H9 (cell line): ENCODE measurements around the gene ZNF416. TPM values are rescaled to one million over a fixed set of nuclear protein-coding genes. Genes with fewer than 3 reads are reported as not detected.

Experiments
- DNase-seq: peaks from one replicate; pipeline ENCODE4 v3.0.0-alpha.2; 2017
- H2AFZ ChIP-seq: one replicate; pipeline ENCODE4 v1.6.1; 2013; ENCODE audit warnings: mild to moderate bottlenecking, low read length, control low read depth, moderate library complexity
- H2AK5ac ChIP-seq: 2 replicates; pipeline ENCODE4 v1.6.1; 2013; ENCODE audit warnings: low read length, control low read depth, mixed read lengths; ENCODE audit not compliant: insufficient read length
- H2BK120ac ChIP-seq: one replicate; pipeline ENCODE4 v1.6.1; 2013; ENCODE audit warnings: low read depth, mild to moderate bottlenecking, low read length, control low read depth, inconsistent platforms; ENCODE audit not compliant: poor library complexity, severe bottlenecking
- H2BK12ac ChIP-seq: 2 replicates; pipeline ENCODE4 v1.6.1; 2013; ENCODE audit warnings: low read length, control low read depth, mixed read lengths, low read depth; ENCODE audit not compliant: insufficient read length
- H2BK15ac ChIP-seq: 2 replicates; pipeline ENCODE4 v1.6.1; 2013; ENCODE audit warnings: low read depth, low read length, control low read depth
- H2BK20ac ChIP-seq: one replicate; pipeline ENCODE4 v1.6.1; 2013; ENCODE audit warnings: low read depth, mild to moderate bottlenecking, low read length, control low read depth, inconsistent platforms; ENCODE audit not compliant: poor library complexity, severe bottlenecking
- H2BK5ac ChIP-seq: 2 replicates; pipeline ENCODE4 v1.6.1; 2013; ENCODE audit warnings: low read length, control low read depth, mixed read lengths; ENCODE audit not compliant: insufficient read length
- H3K14ac ChIP-seq: 2 replicates; pipeline ENCODE4 v1.6.1; 2013; ENCODE audit warnings: low read length, control low read depth; ENCODE audit not compliant: insufficient read depth
- H3K18ac ChIP-seq: 2 replicates; pipeline ENCODE4 v1.6.1; 2013; ENCODE audit warnings: low read depth, mild to moderate bottlenecking, mixed read lengths, low read length, control low read depth; ENCODE audit not compliant: insufficient read length
- H3K23ac ChIP-seq: 2 replicates; pipeline ENCODE4 v1.6.1; 2013; ENCODE audit warnings: low read length, control low read depth, mixed read lengths, low read depth; ENCODE audit not compliant: insufficient read length
- H3K23me2 ChIP-seq: 2 replicates; pipeline ENCODE4 v1.6.1; 2013; ENCODE audit warnings: low read depth, mild to moderate bottlenecking, mixed read lengths, low read length, control low read depth; ENCODE audit not compliant: insufficient read length, poor library complexity, severe bottlenecking
- H3K27ac ChIP-seq: 2 replicates; pipeline ENCODE4 v1.5.1; 2013; ENCODE audit warnings: low read length, control low read depth, mixed read lengths, low read depth; ENCODE audit not compliant: insufficient read length
- H3K27me3 ChIP-seq: 2 replicates; pipeline ENCODE4 v1.6.1; 2013; ENCODE audit warnings: low read length, control low read depth, inconsistent platforms; ENCODE audit not compliant: insufficient read depth
- H3K4ac ChIP-seq: 2 replicates; pipeline ENCODE4 v1.6.1; 2013; ENCODE audit warnings: low read depth, mild to moderate bottlenecking, control low read depth, inconsistent platforms, low read length, moderate library complexity
- H3K4me1 ChIP-seq: 2 replicates; pipeline ENCODE4 v1.6.1; 2013; ENCODE audit warnings: low read length, control low read depth, inconsistent platforms; ENCODE audit not compliant: insufficient read depth
- H3K4me2 ChIP-seq: 2 replicates; pipeline ENCODE4 v1.6.1; 2013; ENCODE audit warnings: low read length, control low read depth, mixed read lengths; ENCODE audit not compliant: insufficient read length, insufficient read depth
- H3K56ac ChIP-seq: 2 replicates; pipeline ENCODE4 v1.6.1; 2013; ENCODE audit warnings: low read depth, mild to moderate bottlenecking, mixed read lengths, low read length, control low read depth; ENCODE audit not compliant: insufficient read length
- H3K79me1 ChIP-seq: 2 replicates; pipeline ENCODE4 v1.6.1; 2013; ENCODE audit warnings: low read depth, mild to moderate bottlenecking, moderate library complexity, low read length, control low read depth, inconsistent platforms; ENCODE audit not compliant: insufficient read depth, poor library complexity, severe bottlenecking
- H3K79me2 ChIP-seq: 2 replicates; pipeline ENCODE4 v1.6.1; 2013; ENCODE audit warnings: low read length, control low read depth, inconsistent platforms; ENCODE audit not compliant: insufficient read depth
- H3K9ac ChIP-seq: 2 replicates; pipeline ENCODE4 v1.6.1; 2013; ENCODE audit warnings: low read length, control low read depth, mixed read lengths; ENCODE audit not compliant: insufficient read length; ENCODE audit errors: extremely low read depth
- H3K9me3 ChIP-seq: one replicate; pipeline ENCODE4 v1.6.1; 2013; ENCODE audit warnings: low read depth, low read length, inconsistent platforms; ENCODE audit not compliant: control insufficient read depth
- H3T11ph ChIP-seq: one replicate; pipeline ENCODE4 v1.6.1; 2013; ENCODE audit warnings: mild to moderate bottlenecking, low read length, control low read depth, inconsistent platforms
- H4K20me1 ChIP-seq: one replicate; pipeline ENCODE4 v1.6.1; 2013; ENCODE audit not compliant: control insufficient read depth, insufficient read length, insufficient read depth
- H4K5ac ChIP-seq: 2 replicates; pipeline ENCODE4 v1.6.1; 2013; ENCODE audit warnings: low read depth, mild to moderate bottlenecking, mixed read lengths, low read length, control low read depth; ENCODE audit not compliant: insufficient read length
- H4K8ac ChIP-seq: replicated peaks from 2 replicates; pipeline ENCODE4 v1.6.1; 2013; ENCODE audit warnings: low read length, control low read depth, mixed read lengths, low read depth; ENCODE audit not compliant: insufficient read length
- H4K91ac ChIP-seq: 2 replicates; pipeline ENCODE4 v1.6.1; 2013; ENCODE audit warnings: low read depth, mild to moderate bottlenecking, moderate library complexity, mixed read lengths, low read length, control low read depth; ENCODE audit not compliant: insufficient read length
- H3K27ac Mint-ChIP-seq, 3 experiments: 2 replicates in 2 of 3; 3 replicates in 1 of 3; pipeline ENCODE4 v1.8.0; 2020 to 2021; ENCODE audit warnings: mixed read lengths in 3 of 3, mild to moderate bottlenecking in 1 of 3, moderate library complexity in 1 of 3
- H3K27me3 Mint-ChIP-seq: 2 replicates; pipeline ENCODE4 v1.8.0; 2021; ENCODE audit warnings: low read depth, mild to moderate bottlenecking, moderate library complexity, mixed read lengths
- H3K36me3 Mint-ChIP-seq, 3 experiments: 2 replicates in 2 of 3; 3 replicates in 1 of 3; pipeline ENCODE4 v1.8.0; 2020 to 2021; ENCODE audit warnings: low read depth in 3 of 3, mixed read lengths in 3 of 3; ENCODE audit not compliant: insufficient read depth in 1 of 3
- H3K4me1 Mint-ChIP-seq, 2 experiments: 2 replicates each; pipeline ENCODE4 v1.8.0; 2020; ENCODE audit warnings: mixed read lengths in 2 of 2
- H3K4me3 Mint-ChIP-seq, 2 experiments: 2 replicates in 1 of 2; 3 replicates in 1 of 2; pipeline ENCODE4 v1.8.0; 2020 to 2021; ENCODE audit warnings: mild to moderate bottlenecking in 2 of 2, mixed read lengths in 2 of 2, moderate library complexity in 1 of 2
- H3K9me3 Mint-ChIP-seq, 2 experiments: 2 replicates in 1 of 2; 3 replicates in 1 of 2; pipeline ENCODE4 v1.8.0; 2020; ENCODE audit warnings: mild to moderate bottlenecking in 2 of 2, mixed read lengths in 2 of 2, moderate library complexity in 1 of 2
- WGBS: extraction: QIAGEN DNeasy Blood & Tissue Kit; methylation state at CpG from one replicate; pipeline ENCODE4 v1.1.7; 2013; ENCODE audit warnings: missing lambda C conversion rate, low lambda C conversion rate, mixed read lengths; ENCODE audit not compliant: insufficient read length; ENCODE audit errors: extremely low coverage; 5-methylcytosine and 5-hydroxymethylcytosine counted together
- total RNA-seq: library from RNA; stranded (reverse); gene quantifications from 2 replicates; pipeline ENCODE4 v1.2.1, GENCODE V29; 2021
- TF ChIP-seq, protein P1 (sequence below): fragments of 200-600 bp; sonication (generic); conservative IDR thresholded peaks from 3 replicates; pipeline ENCODE4 v1.8.0; 2021; ENCODE audit warnings: antibody characterized with exemption, mild to moderate bottlenecking

ZNF416 gene
- total RNA-seq, 1 experiment from 2014 or later = 10.9 TPM

DNA sequence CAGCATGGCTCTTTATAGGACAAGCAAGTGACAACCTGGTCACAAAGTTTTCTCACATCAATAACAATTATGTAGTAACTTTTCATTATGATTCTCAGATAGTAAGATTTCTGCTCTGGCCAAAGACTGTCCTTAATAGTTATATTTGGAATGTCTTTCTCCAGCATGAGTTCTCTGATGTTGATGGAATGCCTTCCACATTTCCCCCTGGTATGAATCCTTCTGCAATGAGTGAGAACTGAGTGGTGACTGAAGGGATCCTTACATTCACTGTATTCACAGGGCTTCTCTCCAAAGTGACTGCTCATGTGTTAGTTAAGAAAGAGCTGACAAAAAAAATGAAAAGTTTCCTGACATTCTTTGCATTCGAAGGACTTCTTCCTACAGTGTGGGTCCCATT lies 32.2 kb downstream of the ZNF416 start:
- H3K27me3 Mint-ChIP-seq = no peaks in the 10 kb centered on the region
- no CpG with 5 or more reads among the region's 1 CpG for WGBS

More for the DNA sequence above, 32.2 kb downstream of the ZNF416 start:
- Histone ChIP-seq H4K91ac (no peak overlapping the region), H3K27ac (no peak overlapping the region), H3K56ac (no peak overlapping the region), H2AFZ (no peak overlapping the region), H3K79me1 (no peaks in the 10 kb centered on the region), H3K23ac (no peak overlapping the region), H2BK120ac (no peak overlapping the region), H3K4me1 (no peaks in the 10 kb centered on the region), H2AK5ac (no peak overlapping the region), H3K4me2 (no peak overlapping the region), H3K9ac (no peak overlapping the region), H3K18ac (no peak overlapping the region), H3K14ac (no peak overlapping the region), H3T11ph (no peak overlapping the region), H4K5ac (no peak overlapping the region), H3K79me2 (no peaks in the 10 kb centered on the region), H3K9me3 (peaks cover 18% of the 10 kb centered on the region), H3K27me3 (no peaks in the 10 kb centered on the region), H2BK12ac (no peak overlapping the region), H3K23me2 (no peaks in the 10 kb centered on the region), H2BK5ac (no peak overlapping the region), H4K20me1 (no peaks in the 10 kb centered on the region), H2BK15ac (no peak overlapping the region), H2BK20ac (no peak overlapping the region), H3K4ac (no peak overlapping the region), H4K8ac (no peak overlapping the region)
- TF ChIP-seq, protein P1, sequence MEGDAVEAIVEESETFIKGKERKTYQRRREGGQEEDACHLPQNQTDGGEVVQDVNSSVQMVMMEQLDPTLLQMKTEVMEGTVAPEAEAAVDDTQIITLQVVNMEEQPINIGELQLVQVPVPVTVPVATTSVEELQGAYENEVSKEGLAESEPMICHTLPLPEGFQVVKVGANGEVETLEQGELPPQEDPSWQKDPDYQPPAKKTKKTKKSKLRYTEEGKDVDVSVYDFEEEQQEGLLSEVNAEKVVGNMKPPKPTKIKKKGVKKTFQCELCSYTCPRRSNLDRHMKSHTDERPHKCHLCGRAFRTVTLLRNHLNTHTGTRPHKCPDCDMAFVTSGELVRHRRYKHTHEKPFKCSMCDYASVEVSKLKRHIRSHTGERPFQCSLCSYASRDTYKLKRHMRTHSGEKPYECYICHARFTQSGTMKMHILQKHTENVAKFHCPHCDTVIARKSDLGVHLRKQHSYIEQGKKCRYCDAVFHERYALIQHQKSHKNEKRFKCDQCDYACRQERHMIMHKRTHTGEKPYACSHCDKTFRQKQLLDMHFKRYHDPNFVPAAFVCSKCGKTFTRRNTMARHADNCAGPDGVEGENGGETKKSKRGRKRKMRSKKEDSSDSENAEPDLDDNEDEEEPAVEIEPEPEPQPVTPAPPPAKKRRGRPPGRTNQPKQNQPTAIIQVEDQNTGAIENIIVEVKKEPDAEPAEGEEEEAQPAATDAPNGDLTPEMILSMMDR = no peak
- no peak for DNase-seq
- H3K27ac Mint-ChIP-seq = no peak overlapping the region
- H3K4me3 Mint-ChIP-seq = no peak overlapping the region
- H3K4me1 Mint-ChIP-seq = no peaks in the 10 kb centered on the region
- peaks cover 97 to 99% (median 97%) of the 10 kb centered on the region in 3 experiments for H3K36me3 Mint-ChIP-seq
- peaks cover 46 to 72% of the 10 kb centered on the region in 2 experiments for H3K9me3 Mint-ChIP-seq
